Measurements from ENCODE around the gene LRMDA. TPM values are rescaled to one million over a fixed set of nuclear protein-coding genes. Genes with fewer than 3 reads are reported as not detected.

Gene LRMDA
- total and polyA plus RNA-seq, 10 of the 15 experiments (the other 5 are each of a cell fraction or from before 2014, with no cell fraction given), result 0.07 to 0.54 (median 0.29) TPM; not detected in 4

DNA sequence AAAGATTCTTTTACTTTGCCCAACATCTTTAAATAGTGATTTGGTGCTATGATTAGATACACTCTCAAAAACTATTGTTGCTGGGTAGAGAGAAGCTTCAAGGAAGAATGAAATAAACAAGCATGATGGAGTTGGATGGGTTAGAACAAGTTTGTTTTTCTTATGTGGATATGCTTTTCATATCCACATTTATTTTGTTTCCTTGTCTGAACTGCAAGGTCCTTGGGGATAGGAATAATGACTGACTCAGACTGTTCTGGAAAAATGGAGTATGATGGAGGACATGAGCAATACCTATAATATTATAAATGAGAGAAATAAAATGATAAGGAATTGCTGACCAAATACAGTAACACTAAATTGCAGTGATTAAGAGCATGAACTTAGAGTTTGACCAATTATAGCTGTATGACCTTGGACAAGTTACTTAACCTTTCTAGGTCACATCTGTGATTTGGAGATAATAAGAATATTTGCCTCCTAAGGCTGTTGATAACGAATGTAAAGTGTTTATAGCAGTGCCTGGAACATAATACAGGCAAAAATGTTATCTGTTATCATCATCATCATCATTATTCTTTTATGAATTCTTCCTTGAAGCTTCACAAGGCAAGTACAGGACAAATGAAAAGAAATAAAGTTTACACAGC is 847.5 kb downstream of the LRMDA start (continued):
- no peak for TF ChIP-seq SIN3A (IDR thresholded peaks at IDR 0.05; ENCODE audit: low read depth, low read length)

DNA sequence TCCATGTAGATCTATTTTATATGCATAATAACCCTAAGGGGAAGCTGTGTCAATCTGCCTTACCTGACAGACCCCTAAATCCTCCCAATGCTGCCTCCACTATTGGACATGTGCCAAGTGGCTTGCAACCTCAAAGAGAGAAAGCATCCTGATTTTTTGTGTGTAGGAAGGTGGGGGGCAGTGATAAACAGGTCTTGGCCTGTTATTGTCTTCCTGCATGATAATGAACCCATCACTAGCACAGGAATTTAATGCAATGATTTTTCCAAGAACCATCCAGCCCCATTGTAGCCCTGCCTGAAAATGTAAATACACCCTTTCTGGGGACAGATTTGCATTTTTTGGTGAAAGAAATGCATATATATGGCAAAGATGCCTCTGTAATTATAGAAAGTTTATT is 850.2 kb downstream of the LRMDA start:
- RAD21 ChIA-PET (ENCODE audit: unreplicated experiment), result no interaction called here
- Histone ChIP-seq H3K4me3 (no peak overlapping the region), H3K4me1 (ENCODE audit: control insufficient read depth, insufficient read depth, low read length) (no peaks in the 10 kb centered on the region), H3K9ac (ENCODE audit: control insufficient read depth, insufficient read depth, low read length) (no peak overlapping the region), H3K79me2 (ENCODE audit: control insufficient read depth, insufficient read depth, low read length) (no peaks in the 10 kb centered on the region), H3K9me3 (replicated peaks; ENCODE audit: control insufficient read depth, insufficient read depth, low read length) (no peaks in the 10 kb centered on the region), H4K20me1 (ENCODE audit: control insufficient read depth, insufficient read depth) (no peaks in the 10 kb centered on the region), H3K4me2 (ENCODE audit: control insufficient read depth, insufficient read depth) (no peak overlapping the region), H3K27me3 (replicated peaks in 1 of 2; ENCODE audit: control insufficient read depth in 2 of 2, insufficient read depth in 2 of 2, low read length in 1 of 2) (no peaks in the 10 kb centered on the region), H3K27ac (ENCODE audit: control insufficient read depth, insufficient read depth) (no peak overlapping the region), H2AFZ (ENCODE audit: control insufficient read depth, low read depth, low read length) (no peak overlapping the region), H3K36me3 (ENCODE audit: control insufficient read depth in 2 of 2, insufficient read depth in 2 of 2, low read length in 1 of 2) (no peaks in the 10 kb centered on the region)
- in situ Hi-C loops (cut with MboI), result no loop called here
- CTCF ChIA-PET, result interaction anchor here (1.2 to 1.3 kb wide), 2 partner anchors 16 to 22 kb away, joined by 3 to 5 read pairs; no protein-coding TSS in a partner anchor
- SMC1A ChIA-PET (ENCODE audit: uncharacterized antibody, unreplicated experiment), result interaction anchor here (1.0 kb wide), 1 partner anchor 16 kb away, joined by 3 read pairs; no protein-coding TSS in a partner anchor
- intact Hi-C loops (cut with micrococcal nuclease; ENCODE audit: unreplicated experiment), result no loop called here
- ATAC-seq (no peak), DNase-seq (ENCODE audit: low read depth, low spot score) (no peak), FAIRE-seq (no peak)
- BruUV-seq (replicated peaks), result no TSS peak
- TF ChIP-seq NRF1 (conservative IDR thresholded peaks at IDR 0.05; ENCODE audit: low read depth, low read length), result no peak
- no peak for TF ChIP-seq BHLHE40 (IDR thresholded peaks at IDR 0.05; ENCODE audit: borderline replicate concordance in 1 of 2, low read depth in 2 of 2, low read length in 1 of 2)
- TF ChIP-seq ZNF384 (IDR thresholded peaks at IDR 0.05; ENCODE audit: borderline replicate concordance, low read depth, low read length), result no peak
- no peak for TF ChIP-seq BMI1 (IDR thresholded peaks at IDR 0.05; ENCODE audit: borderline replicate concordance)
- no peak for TF ChIP-seq NFIC (IDR thresholded peaks at IDR 0.05; ENCODE audit: low read depth, low read length)
- TF ChIP-seq RAD51 (IDR thresholded peaks at IDR 0.05), result no peak
- TF ChIP-seq STAT3 (IDR thresholded peaks at IDR 0.05; ENCODE audit: low read depth, low read length), result no peak
- TF ChIP-seq SMARCA5 (IDR thresholded peaks at IDR 0.05), result no peak
- TF ChIP-seq SMC3 (IDR thresholded peaks at IDR 0.05; ENCODE audit: borderline replicate concordance, low read length), result no peak
- no peak for TF ChIP-seq SP1 (IDR thresholded peaks at IDR 0.05; ENCODE audit: low read depth, low read length)
- TF ChIP-seq RB1 (IDR thresholded peaks at IDR 0.05; ENCODE audit: borderline replicate concordance), result no peak
- TF ChIP-seq CHD4 (IDR thresholded peaks at IDR 0.05), result no peak
- TF ChIP-seq, protein P1, sequence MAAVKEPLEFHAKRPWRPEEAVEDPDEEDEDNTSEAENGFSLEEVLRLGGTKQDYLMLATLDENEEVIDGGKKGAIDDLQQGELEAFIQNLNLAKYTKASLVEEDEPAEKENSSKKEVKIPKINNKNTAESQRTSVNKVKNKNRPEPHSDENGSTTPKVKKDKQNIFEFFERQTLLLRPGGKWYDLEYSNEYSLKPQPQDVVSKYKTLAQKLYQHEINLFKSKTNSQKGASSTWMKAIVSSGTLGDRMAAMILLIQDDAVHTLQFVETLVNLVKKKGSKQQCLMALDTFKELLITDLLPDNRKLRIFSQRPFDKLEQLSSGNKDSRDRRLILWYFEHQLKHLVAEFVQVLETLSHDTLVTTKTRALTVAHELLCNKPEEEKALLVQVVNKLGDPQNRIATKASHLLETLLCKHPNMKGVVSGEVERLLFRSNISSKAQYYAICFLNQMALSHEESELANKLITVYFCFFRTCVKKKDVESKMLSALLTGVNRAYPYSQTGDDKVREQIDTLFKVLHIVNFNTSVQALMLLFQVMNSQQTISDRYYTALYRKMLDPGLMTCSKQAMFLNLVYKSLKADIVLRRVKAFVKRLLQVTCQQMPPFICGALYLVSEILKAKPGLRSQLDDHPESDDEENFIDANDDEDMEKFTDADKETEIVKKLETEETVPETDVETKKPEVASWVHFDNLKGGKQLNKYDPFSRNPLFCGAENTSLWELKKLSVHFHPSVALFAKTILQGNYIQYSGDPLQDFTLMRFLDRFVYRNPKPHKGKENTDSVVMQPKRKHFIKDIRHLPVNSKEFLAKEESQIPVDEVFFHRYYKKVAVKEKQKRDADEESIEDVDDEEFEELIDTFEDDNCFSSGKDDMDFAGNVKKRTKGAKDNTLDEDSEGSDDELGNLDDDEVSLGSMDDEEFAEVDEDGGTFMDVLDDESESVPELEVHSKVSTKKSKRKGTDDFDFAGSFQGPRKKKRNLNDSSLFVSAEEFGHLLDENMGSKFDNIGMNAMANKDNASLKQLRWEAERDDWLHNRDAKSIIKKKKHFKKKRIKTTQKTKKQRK (IDR thresholded peaks at IDR 0.05; ENCODE audit: low read depth, low read length), result no peak
- TF ChIP-seq MTA3 (IDR thresholded peaks at IDR 0.05; ENCODE audit: borderline replicate concordance, low read length), result no peak
- TF ChIP-seq NBN (IDR thresholded peaks at IDR 0.05), result no peak
- no peak for TF ChIP-seq SPI1 (IDR thresholded peaks at IDR 0.05; ENCODE audit: borderline replicate concordance, insufficient read depth, low read depth, low read length)
- no peak for TF ChIP-seq IKZF2 (IDR thresholded peaks at IDR 0.05)
- TF ChIP-seq MEF2B (IDR thresholded peaks at IDR 0.05; ENCODE audit: partially characterized antibody, poor library complexity, severe bottlenecking), result no peak
- TF ChIP-seq, protein P2, sequence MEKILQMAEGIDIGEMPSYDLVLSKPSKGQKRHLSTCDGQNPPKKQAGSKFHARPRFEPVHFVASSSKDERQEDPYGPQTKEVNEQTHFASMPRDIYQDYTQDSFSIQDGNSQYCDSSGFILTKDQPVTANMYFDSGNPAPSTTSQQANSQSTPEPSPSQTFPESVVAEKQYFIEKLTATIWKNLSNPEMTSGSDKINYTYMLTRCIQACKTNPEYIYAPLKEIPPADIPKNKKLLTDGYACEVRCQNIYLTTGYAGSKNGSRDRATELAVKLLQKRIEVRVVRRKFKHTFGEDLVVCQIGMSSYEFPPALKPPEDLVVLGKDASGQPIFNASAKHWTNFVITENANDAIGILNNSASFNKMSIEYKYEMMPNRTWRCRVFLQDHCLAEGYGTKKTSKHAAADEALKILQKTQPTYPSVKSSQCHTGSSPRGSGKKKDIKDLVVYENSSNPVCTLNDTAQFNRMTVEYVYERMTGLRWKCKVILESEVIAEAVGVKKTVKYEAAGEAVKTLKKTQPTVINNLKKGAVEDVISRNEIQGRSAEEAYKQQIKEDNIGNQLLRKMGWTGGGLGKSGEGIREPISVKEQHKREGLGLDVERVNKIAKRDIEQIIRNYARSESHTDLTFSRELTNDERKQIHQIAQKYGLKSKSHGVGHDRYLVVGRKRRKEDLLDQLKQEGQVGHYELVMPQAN (conservative IDR thresholded peaks at IDR 0.05), result no peak
- TF ChIP-seq HCFC1 (IDR thresholded peaks at IDR 0.05; ENCODE audit: low read length), result no peak
- POLR2A ChIA-PET, result no interaction called here

All from GM12878 (cell line).